Measurements from ENCODE around the gene CRELD2. TPM values are rescaled to one million over a fixed set of nuclear protein-coding genes. Genes with fewer than 3 reads are reported as not detected.

CRELD2 gene
- total RNA-seq, 1 donor from 2014 or later: 13.0 TPM

GRCh38 chr22:49918911-49919881 is 762 bp downstream of the CRELD2 start:
- H3K9me3 ChIP-seq (ENCODE audit: control insufficient read depth in 3 of 3, low read length in 3 of 3): no peaks in the 10 kb centered on the region
- H3K27ac ChIP-seq (ENCODE audit: low read depth, low read length): no peak overlapping the region
- H3K4me3 ChIP-seq (ENCODE audit: low read length in 3 of 3): peak overlapping the region; percentile 54 to 77 (median 75)
- peaks cover 10 to 18% (median 11%) of the 10 kb centered on the region in 3 donors for H3K4me1 ChIP-seq (ENCODE audit: control insufficient read depth in 3 of 3, insufficient read depth in 3 of 3, low read length in 3 of 3)
- peak overlapping the region; percentile 67 to 86 (median 70) for H3K9ac ChIP-seq (ENCODE audit: low read depth in 1 of 3, low read length in 3 of 3)
- peaks cover 13 to 22% (median 22%) of the 10 kb centered on the region in 3 donors for H3K36me3 ChIP-seq (ENCODE audit: control insufficient read depth in 3 of 3, insufficient read depth in 3 of 3, low read length in 3 of 3)
- H3K27me3 ChIP-seq (ENCODE audit: control insufficient read depth in 3 of 3, insufficient read depth in 3 of 3, low read length in 3 of 3): no peaks in the 10 kb centered on the region

- Histone ChIP-seq H3K27ac (ENCODE audit: low read depth, low read length) (no peak overlapping the region), H3K9ac (ENCODE audit: low read depth in 1 of 3, low read length in 3 of 3) (no peak overlapping the region), H3K4me1 (ENCODE audit: control insufficient read depth in 3 of 3, insufficient read depth in 3 of 3, low read length in 3 of 3) (peaks cover 10 to 18% (median 11%) of the 10 kb centered on the region in 3 donors), H3K4me3 (ENCODE audit: low read length in 3 of 3) (no peak overlapping the region), H3K36me3 (ENCODE audit: control insufficient read depth in 3 of 3, insufficient read depth in 3 of 3, low read length in 3 of 3) (peaks cover 13 to 30% (median 27%) of the 10 kb centered on the region in 3 donors), H3K9me3 (ENCODE audit: control insufficient read depth in 3 of 3, low read length in 3 of 3) (no peaks in the 10 kb centered on the region), H3K27me3 (ENCODE audit: control insufficient read depth in 3 of 3, insufficient read depth in 3 of 3, low read length in 3 of 3) (no peaks in the 10 kb centered on the region)
Observed at GRCh38 chr22:49920859-49921258, 2.4 kb downstream of the CRELD2 start.

- peaks cover 10 to 18% (median 11%) of the 10 kb centered on the region in 3 donors for H3K4me1 ChIP-seq (ENCODE audit: control insufficient read depth in 3 of 3, insufficient read depth in 3 of 3, low read length in 3 of 3)
- no peaks in the 10 kb centered on the region for H3K27me3 ChIP-seq (ENCODE audit: control insufficient read depth in 3 of 3, insufficient read depth in 3 of 3, low read length in 3 of 3)
- no peaks in the 10 kb centered on the region for H3K9me3 ChIP-seq (ENCODE audit: control insufficient read depth in 3 of 3, low read length in 3 of 3)
- no peak overlapping the region for H3K4me3 ChIP-seq (ENCODE audit: low read length in 3 of 3)
- no peak overlapping the region for H3K27ac ChIP-seq (ENCODE audit: low read depth, low read length)
- no peak overlapping the region for H3K9ac ChIP-seq (ENCODE audit: low read depth in 1 of 3, low read length in 3 of 3)
- H3K36me3 ChIP-seq (ENCODE audit: control insufficient read depth in 3 of 3, insufficient read depth in 3 of 3, low read length in 3 of 3): peaks cover 16 to 32% (median 28%) of the 10 kb centered on the region in 3 donors
Observed at GRCh38 chr22:49921508-49922278, 3.3 kb downstream of the CRELD2 start.

- no peak overlapping the region for H3K4me3 ChIP-seq (ENCODE audit: low read length in 3 of 3)
- H3K36me3 ChIP-seq (ENCODE audit: control insufficient read depth in 3 of 3, insufficient read depth in 3 of 3, low read length in 3 of 3): peaks cover 16 to 32% (median 26%) of the 10 kb centered on the region in 3 donors
- peaks cover 8 to 10% (median 10%) of the 10 kb centered on the region in 3 donors for H3K4me1 ChIP-seq (ENCODE audit: control insufficient read depth in 3 of 3, insufficient read depth in 3 of 3, low read length in 3 of 3)
- no peaks in the 10 kb centered on the region for H3K9me3 ChIP-seq (ENCODE audit: control insufficient read depth in 3 of 3, low read length in 3 of 3)
- H3K27me3 ChIP-seq (ENCODE audit: control insufficient read depth in 3 of 3, insufficient read depth in 3 of 3, low read length in 3 of 3): no peaks in the 10 kb centered on the region
- no peak overlapping the region for H3K9ac ChIP-seq (ENCODE audit: low read depth in 1 of 3, low read length in 3 of 3)
- H3K27ac ChIP-seq (ENCODE audit: low read depth, low read length): no peak overlapping the region
Observed at GRCh38 chr22:49922484-49922883, 4.0 kb downstream of the CRELD2 start.

- Histone ChIP-seq H3K27me3 (ENCODE audit: control insufficient read depth in 3 of 3, insufficient read depth in 3 of 3, low read length in 3 of 3) (no peaks in the 10 kb centered on the region), H3K4me3 (ENCODE audit: low read length in 3 of 3) (no peak overlapping the region), H3K9ac (ENCODE audit: low read depth in 1 of 3, low read length in 3 of 3) (no peak overlapping the region), H3K27ac (ENCODE audit: low read depth, low read length) (no peak overlapping the region), H3K9me3 (ENCODE audit: control insufficient read depth in 3 of 3, low read length in 3 of 3) (no peaks in the 10 kb centered on the region), H3K4me1 (ENCODE audit: control insufficient read depth in 3 of 3, insufficient read depth in 3 of 3, low read length in 3 of 3) (peaks cover 8 to 10% (median 9%) of the 10 kb centered on the region in 3 donors), H3K36me3 (ENCODE audit: control insufficient read depth in 3 of 3, insufficient read depth in 3 of 3, low read length in 3 of 3) (peaks cover 16 to 32% (median 26%) of the 10 kb centered on the region in 3 donors)
Observed at GRCh38 chr22:49922926-49923325, 4.5 kb downstream of the CRELD2 start.

GRCh38 chr22:49923445-49923844 is 5.0 kb downstream of the CRELD2 start:
- H3K27me3 ChIP-seq (ENCODE audit: control insufficient read depth in 3 of 3, insufficient read depth in 3 of 3, low read length in 3 of 3): no peaks in the 10 kb centered on the region
- H3K36me3 ChIP-seq (ENCODE audit: control insufficient read depth in 3 of 3, insufficient read depth in 3 of 3, low read length in 3 of 3): peaks cover 16 to 32% (median 26%) of the 10 kb centered on the region in 3 donors
- H3K4me1 ChIP-seq (ENCODE audit: control insufficient read depth in 3 of 3, insufficient read depth in 3 of 3, low read length in 3 of 3): peaks cover 8 to 10% (median 9%) of the 10 kb centered on the region in 3 donors
- H3K4me3 ChIP-seq (ENCODE audit: low read length in 3 of 3): no peak overlapping the region
- H3K9me3 ChIP-seq (ENCODE audit: control insufficient read depth in 3 of 3, low read length in 3 of 3): no peaks in the 10 kb centered on the region
- H3K27ac ChIP-seq (ENCODE audit: low read depth, low read length): no peak overlapping the region
- H3K9ac ChIP-seq (ENCODE audit: low read depth in 1 of 3, low read length in 3 of 3): no peak overlapping the region

- H3K27me3 ChIP-seq (ENCODE audit: control insufficient read depth in 3 of 3, insufficient read depth in 3 of 3, low read length in 3 of 3): peaks cover 0 to 4% (median 0%) of the 10 kb centered on the region in 3 donors
- no peaks in the 10 kb centered on the region for H3K9me3 ChIP-seq (ENCODE audit: control insufficient read depth in 3 of 3, low read length in 3 of 3)
- no peak overlapping the region for H3K4me3 ChIP-seq (ENCODE audit: low read length in 3 of 3)
- peaks cover 16 to 32% (median 26%) of the 10 kb centered on the region in 3 donors for H3K36me3 ChIP-seq (ENCODE audit: control insufficient read depth in 3 of 3, insufficient read depth in 3 of 3, low read length in 3 of 3)
- H3K9ac ChIP-seq (ENCODE audit: low read depth in 1 of 3, low read length in 3 of 3): no peak overlapping the region
- no peak overlapping the region for H3K27ac ChIP-seq (ENCODE audit: low read depth, low read length)
- H3K4me1 ChIP-seq (ENCODE audit: control insufficient read depth in 3 of 3, insufficient read depth in 3 of 3, low read length in 3 of 3): peaks cover 3 to 5% (median 4%) of the 10 kb centered on the region in 3 donors
Observed at GRCh38 chr22:49924113-49924833, 5.8 kb downstream of the CRELD2 start.

GRCh38 chr22:49925525-49926128 is 7.2 kb downstream of the CRELD2 start:
- Histone ChIP-seq H3K4me1 (ENCODE audit: control insufficient read depth in 3 of 3, insufficient read depth in 3 of 3, low read length in 3 of 3) (peaks cover 9 to 11% (median 11%) of the 10 kb centered on the region in 3 donors), H3K27me3 (ENCODE audit: control insufficient read depth in 3 of 3, insufficient read depth in 3 of 3, low read length in 3 of 3) (peaks cover 0 to 4% (median 0%) of the 10 kb centered on the region in 3 donors), H3K9ac (ENCODE audit: low read depth in 1 of 3, low read length in 3 of 3) (no peak overlapping the region), H3K27ac (ENCODE audit: low read depth, low read length) (no peak overlapping the region), H3K4me3 (ENCODE audit: low read length in 3 of 3) (no peak overlapping the region), H3K36me3 (ENCODE audit: control insufficient read depth in 3 of 3, insufficient read depth in 3 of 3, low read length in 3 of 3) (peaks cover 9 to 25% (median 22%) of the 10 kb centered on the region in 3 donors), H3K9me3 (ENCODE audit: control insufficient read depth in 3 of 3, low read length in 3 of 3) (no peaks in the 10 kb centered on the region)

- no peak overlapping the region for H3K9ac ChIP-seq (ENCODE audit: low read depth in 1 of 3, low read length in 3 of 3)
Observed at GRCh38 chr22:49926916-49927315, 8.5 kb downstream of the CRELD2 start.

More at GRCh38 chr22:49926916-49927315, 8.5 kb downstream of the CRELD2 start:
- H3K9me3 ChIP-seq (ENCODE audit: control insufficient read depth in 3 of 3, low read length in 3 of 3): no peaks in the 10 kb centered on the region
- H3K4me1 ChIP-seq (ENCODE audit: control insufficient read depth in 3 of 3, insufficient read depth in 3 of 3, low read length in 3 of 3): peaks cover 11 to 24% (median 23%) of the 10 kb centered on the region in 3 donors
- peaks cover 0 to 4% (median 0%) of the 10 kb centered on the region in 3 donors for H3K27me3 ChIP-seq (ENCODE audit: control insufficient read depth in 3 of 3, insufficient read depth in 3 of 3, low read length in 3 of 3)
- H3K36me3 ChIP-seq (ENCODE audit: control insufficient read depth in 3 of 3, insufficient read depth in 3 of 3, low read length in 3 of 3): peaks cover 3 to 16% (median 11%) of the 10 kb centered on the region in 3 donors
- H3K27ac ChIP-seq (ENCODE audit: low read depth, low read length): no peak overlapping the region
- H3K4me3 ChIP-seq (ENCODE audit: low read length in 3 of 3): no peak overlapping the region
